ENCODE data around the gene ST8SIA4.

ST8SIA4 gene

DNA sequence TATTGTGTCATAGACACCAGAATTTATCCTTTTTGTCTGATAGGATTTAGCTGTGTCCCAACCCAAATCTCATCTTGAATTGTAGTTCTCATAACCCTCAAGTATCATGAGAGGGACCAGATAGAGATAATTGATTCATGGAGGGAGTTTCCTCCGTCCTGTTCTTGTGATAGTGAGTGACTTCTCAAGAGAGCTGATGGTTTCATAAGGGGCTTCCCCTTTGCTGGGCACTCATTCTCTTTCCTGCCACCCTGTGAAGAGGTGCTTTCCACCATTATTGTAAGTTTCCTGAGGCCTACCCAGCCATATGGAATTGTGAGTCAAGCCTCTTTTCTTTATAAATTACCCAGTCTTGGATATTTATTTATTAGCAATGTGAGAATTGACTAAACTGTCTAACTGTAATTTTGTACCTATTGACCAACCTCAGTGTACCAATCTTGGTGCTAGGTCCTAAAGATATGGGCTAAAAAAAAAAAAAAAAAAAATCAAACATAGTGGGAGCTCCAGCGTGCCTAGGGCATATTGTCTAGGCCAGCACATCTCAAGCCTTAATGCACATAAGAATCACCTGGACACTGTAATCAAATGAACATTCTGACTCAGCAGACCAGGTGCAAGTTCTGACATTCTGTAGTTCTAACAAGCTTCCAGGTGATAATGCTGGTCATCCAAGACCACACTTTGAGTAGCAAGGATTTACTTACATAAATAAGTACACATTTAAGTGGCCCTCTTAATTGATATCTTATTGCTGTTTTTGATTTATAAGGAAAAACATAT lies 30.5 kb downstream of the ST8SIA4 start:
- in situ Hi-C loops (cut with MboI; ENCODE audit: low sequenced_read_pairs), result no loop called here

DNA sequence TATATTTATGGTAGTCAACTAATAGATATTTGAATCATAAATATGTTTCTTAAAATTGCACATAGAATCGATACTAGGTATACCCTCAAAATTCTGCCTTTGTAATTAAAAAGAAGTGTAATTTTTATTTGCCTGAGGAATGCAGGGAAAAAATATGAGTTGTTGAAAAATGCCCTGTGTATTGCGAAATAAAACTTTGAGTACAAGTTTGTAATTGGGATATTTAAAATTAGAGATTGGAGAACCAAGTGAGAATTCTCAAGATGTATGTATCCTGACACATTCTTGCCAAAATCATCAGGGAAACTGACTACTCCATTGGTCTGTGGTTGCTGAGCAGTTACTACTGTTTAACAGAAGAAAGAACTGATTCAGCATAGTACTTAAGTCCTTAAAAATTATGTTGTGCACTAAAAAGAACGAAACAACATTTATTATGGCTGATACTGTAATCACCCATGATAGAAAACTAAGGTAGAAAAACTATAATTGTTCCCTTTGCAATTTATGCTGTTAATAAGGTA lies 36.0 kb downstream of the ST8SIA4 start:
- in situ Hi-C loops (cut with MboI; ENCODE audit: low sequenced_read_pairs), result no loop called here

DNA sequence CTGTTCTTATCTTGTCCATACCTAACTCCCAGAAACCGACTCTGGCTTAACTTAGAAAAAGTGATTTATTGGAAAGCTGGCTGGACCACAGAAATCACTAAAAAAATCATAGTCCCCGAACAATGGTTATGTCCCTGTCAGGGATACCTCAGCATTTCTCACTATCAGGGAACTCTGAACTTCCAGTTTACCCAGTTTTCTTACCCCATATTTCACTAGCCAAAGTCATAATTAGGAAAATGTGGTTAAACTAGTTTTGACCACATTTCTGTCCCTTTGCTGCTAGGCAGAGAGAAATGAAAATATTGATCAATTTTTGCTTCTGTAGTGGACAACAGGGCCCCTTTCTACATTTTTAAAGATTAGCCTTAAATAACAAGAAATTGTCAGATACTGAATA lies 38.2 kb downstream of the ST8SIA4 start:
- in situ Hi-C loops (cut with MboI; ENCODE audit: low sequenced_read_pairs), result no loop called here

DNA sequence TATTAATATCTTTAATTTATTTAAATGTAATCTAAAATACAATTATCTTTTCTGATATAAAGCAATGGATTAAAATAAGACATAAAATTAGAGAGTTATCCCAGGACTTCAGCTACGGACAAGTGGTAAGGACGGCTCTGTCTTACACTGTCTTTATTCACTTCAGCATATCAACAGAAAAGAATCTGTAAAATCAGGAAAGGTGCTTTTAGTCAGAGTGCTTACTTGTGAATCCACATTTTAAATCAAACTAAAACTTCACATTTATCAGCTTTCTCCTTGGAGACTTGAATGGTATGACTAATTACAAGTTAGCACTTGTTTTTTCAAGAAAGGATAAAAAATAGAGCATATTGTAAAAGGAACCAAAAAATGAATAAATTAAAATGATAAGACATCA lies 39.3 kb downstream of the ST8SIA4 start:
- in situ Hi-C loops (cut with MboI; ENCODE audit: low sequenced_read_pairs), result no loop called here

DNA sequence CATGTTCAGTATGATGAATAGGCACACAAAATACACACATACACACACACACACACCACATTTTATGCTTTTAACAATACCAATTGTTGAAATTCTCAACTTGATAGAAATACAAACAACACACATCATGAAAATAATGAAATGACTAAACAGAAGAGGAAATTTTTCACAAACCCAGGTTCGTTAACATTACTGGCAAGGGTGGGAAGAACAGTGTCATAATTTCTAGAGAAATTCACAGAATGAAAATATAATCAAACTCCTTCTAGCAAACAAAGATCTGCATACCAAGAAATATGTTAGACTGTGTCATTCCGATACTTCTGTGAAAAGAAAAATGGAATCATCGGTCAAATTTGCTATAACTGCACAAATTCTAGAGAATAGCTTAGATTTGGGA lies 41.9 kb downstream of the ST8SIA4 start:
- in situ Hi-C loops (cut with MboI; ENCODE audit: low sequenced_read_pairs), result no loop called here

DNA sequence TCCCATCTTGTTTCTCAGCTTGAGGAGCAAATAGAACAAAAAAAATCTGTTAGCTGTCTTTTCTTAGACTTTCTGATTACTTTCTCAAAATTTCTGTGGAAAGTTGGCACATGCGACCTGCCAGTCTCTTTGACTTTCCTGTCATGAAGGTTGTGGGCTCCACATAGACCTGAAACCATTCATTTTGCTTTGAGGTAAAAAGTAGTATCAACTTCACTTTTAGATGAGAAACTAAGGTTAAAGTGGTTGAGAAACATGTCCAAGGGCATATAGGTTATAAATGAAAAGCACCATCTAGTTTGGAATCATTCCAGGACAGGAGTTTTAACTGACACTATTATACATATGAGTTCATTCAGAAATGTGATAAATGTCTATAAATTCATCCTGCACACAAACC lies 42.7 kb downstream of the ST8SIA4 start:
- in situ Hi-C loops (cut with MboI; ENCODE audit: low sequenced_read_pairs), result no loop called here

DNA sequence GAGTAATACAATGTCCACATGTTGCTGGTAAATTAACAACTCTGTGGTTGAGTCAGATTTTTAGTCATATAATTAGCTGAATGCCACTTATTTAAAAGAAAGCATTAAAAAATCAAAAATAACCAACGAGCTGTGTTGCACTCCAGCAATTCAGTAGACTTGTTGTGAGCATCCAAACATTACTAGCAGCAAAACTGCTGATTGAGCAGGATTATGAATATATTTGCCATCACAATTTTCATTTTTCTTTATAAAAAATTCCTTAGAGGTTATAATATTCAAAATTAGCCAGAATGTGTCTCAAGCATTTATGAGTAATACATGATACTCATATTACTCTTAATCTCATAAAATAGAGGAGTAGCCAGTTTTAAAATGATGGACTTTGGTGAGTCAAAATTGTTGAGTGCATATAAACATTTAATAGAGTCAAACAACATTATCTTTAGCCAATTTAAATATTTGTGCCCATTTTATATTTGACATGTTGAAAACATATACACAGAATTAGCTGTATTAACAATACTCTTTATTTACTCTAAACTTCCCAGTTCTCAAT lies 44.0 kb downstream of the ST8SIA4 start:
- in situ Hi-C loops (cut with MboI; ENCODE audit: low sequenced_read_pairs), result no loop called here

DNA sequence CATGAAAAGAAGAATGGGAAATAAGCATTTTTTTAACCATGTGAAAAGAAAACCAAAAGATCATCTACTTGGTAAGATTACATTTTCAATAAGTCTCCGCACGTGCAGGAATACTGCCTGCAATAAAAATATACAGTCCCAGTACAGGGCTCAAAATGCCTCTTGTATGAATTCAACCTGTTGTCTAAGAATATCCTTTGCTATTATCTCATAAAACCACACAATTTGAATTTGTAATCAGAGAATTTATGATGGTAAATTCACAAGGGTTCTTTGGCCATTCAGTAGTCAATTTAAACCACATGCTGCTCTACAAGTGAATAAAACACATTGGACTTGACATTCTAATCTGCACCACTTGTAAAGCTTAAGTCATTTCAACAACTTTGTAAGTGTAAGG lies 46.6 kb downstream of the ST8SIA4 start:
- in situ Hi-C loops (cut with MboI; ENCODE audit: low sequenced_read_pairs), result no loop called here

DNA sequence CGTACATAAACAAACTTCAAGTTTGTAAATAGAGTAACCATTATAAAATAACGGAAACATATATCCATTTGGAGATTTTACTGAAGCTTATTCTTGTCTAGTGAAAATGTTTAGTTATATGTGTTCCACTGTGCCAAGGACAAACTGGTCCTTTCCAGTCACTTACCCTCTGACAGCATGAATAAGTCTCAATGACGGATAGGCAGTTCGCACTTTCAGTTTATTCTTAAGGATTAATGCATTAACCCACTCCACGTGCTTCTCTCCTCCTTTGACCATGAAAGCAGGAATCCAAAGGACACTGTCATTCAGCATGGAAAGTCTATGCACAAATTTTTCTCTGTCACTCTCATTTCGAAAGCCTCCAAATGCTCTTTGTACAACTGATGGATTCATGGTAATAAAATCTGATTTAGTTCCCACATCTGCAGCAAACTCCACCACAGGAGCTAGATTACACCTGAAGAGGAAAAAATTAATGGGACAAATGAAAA lies 47.1 kb downstream of the ST8SIA4 start:
- in situ Hi-C loops (cut with MboI; ENCODE audit: low sequenced_read_pairs), result no loop called here

DNA sequence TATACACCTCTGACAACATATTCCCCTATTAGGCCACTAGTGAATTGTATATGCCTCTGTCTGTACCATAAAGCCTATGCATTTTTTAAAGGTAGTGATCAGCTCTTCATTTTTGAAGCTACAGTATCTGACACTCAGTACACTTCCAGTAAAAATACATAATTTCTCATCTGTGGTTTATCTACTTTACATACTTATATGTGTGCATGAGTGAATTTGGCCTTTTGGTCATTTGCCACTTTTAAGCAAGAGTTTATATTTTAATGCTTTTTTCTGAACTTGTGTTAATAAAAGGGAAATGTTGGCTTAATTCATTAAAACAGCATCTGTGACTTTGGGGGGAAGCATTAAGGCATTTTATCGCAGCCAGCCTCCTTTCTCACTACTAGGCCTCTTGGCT lies 47.8 kb downstream of the ST8SIA4 start:
- in situ Hi-C loops (cut with MboI; ENCODE audit: low sequenced_read_pairs), result no loop called here

DNA sequence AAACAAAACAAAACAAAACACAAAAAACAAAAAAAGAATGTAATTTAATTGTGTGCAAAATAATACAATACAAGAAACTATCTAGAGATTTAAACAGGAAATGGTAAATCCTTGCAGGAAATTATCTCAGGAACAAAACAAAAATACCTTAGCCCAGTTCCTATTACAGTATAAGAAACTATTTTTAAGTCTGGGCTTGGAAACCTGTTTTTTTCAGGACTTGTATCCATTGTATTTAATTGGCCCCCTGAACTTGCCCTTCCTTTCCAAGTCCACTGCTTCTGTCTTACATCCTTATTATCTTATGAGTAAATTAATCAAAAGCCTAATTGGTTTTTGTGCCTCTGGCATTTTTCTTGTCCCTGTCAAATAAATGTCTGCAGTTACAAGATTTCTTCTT lies 48.5 kb downstream of the ST8SIA4 start:
- in situ Hi-C loops (cut with MboI; ENCODE audit: low sequenced_read_pairs), result no loop called here

DNA sequence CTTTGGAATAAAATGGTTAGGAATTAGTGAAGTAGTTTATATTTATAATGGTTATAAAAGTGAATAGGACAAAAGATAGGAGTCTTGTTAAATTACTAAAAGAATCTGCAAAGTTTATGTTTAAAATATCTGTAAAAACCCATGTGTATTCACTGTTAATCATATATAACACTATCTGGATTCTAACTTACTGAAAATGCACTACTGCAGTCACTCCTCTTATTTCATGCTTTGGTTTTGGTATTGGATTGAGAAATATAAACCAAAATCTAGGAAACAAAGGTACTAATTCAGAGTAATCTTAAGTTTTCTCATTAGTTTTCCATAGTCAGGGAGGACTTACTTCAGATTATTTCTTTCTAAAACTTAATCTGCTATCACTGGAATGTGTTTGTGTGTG lies 49.5 kb downstream of the ST8SIA4 start:
- in situ Hi-C loops (cut with MboI; ENCODE audit: low sequenced_read_pairs), result no loop called here

DNA sequence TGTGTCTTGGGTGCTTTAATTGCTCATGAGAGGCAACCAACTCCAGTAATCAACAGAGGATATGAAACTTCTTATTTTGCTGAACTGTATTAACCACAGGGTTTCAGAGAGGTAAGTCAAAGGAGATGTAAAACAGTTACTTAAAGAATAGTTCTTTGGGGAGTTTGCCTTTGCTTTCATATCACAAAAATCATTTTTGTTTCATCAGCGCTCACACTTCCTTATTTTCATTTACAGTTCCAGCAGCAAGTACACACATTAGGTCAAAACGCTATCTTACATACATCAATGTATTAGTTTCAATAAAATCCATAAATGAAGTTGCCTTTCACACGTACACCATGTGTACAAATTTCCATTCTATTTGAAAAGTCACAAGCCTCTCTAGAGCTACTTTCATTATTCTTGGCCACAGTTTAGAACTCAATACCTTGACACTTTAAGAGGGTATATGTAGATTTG lies 50.1 kb downstream of the ST8SIA4 start:
- in situ Hi-C loops (cut with MboI; ENCODE audit: low sequenced_read_pairs), result no loop called here

DNA sequence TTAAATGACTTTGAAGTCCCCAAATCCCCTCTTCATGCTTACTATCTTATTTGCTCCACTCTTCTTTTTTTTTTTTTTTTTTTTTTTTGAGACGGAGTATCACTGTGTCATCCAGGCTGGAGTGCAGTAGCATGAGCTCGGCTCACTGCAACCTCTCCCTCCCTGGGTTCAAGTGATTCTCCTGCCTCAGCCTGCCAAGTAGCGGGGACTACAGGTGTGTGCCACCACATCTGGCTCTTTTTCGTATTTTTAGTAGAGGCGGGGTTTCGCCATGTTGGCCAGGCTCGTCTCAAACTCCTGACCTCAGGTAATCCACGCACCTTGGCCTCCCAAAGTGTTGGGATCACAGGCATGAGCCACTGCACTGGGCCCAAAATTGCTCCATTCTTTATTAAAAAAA lies 51.0 kb downstream of the ST8SIA4 start:
- in situ Hi-C loops (cut with MboI; ENCODE audit: low sequenced_read_pairs), result no loop called here

DNA sequence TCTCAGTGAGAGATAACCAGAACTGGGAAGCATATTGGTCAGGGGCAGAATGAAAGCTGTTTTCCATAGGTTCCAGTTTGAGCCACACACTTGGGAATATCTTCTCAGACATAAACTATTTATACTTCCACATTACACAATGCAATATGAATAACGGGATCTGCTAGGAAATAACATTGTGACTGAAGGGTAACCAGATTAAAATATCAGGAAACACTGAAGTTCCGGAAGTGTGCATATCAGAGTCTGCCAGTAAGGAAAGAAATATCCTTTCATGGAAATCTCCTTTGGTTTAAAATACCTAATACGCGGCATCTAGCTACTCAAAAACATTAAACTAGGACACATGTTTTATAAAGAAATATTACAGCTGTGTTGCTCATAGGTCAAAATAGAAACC lies 56.3 kb downstream of the ST8SIA4 start:
- in situ Hi-C loops (cut with MboI; ENCODE audit: low sequenced_read_pairs), result no loop called here

DNA sequence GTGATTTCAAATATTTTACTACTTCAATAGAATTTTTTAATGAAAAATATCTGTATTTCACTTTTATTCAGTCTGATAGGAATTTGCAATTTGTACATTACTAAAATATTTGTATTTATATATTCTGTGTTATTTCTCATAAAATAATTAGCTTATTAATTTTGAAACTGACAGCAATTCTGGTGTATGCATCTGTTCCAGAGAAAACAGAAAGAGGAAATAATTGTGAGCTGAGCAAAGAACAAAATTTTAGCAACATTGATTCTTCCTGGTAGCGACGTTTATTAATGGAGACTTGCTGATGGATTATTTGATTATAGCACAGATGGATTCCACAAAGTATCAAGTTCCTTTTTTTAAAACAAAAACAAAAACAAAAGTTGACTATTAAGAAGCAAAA lies 61.0 kb downstream of the ST8SIA4 start:
- in situ Hi-C loops (cut with MboI; ENCODE audit: low sequenced_read_pairs), result no loop called here

DNA sequence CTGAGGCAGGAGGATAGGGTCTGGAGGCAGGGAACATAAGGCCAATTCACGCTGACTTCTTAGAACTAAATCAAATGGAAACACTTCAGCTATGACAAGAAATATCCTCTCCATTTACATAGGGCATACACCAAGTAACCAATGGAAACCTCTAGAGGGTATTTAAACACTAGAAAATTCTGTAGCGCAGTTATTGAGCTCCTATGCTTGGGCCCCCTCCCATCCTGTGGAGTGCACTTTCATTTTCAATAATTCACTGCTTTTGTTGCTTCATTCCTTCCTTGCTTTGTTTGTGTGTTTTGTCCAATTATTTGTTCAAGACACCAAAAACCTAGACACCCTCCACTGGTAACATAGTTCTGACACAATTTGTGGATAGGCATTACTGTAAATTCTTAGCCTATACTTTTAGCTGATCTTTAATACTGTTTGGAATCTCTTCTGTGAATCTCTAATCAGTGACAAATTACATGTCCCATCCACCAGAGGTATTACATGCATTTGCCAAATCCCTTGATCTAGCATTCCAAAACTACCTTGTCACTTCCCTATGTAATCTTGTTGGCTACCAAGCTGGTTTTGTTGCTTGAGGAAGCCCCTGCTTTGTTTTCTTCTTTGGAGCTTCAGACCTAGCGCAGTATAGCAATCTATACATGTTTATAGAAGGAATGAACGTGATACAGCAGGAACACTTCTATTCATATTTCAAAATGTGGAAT lies 61.6 kb downstream of the ST8SIA4 start:
- in situ Hi-C loops (cut with MboI; ENCODE audit: low sequenced_read_pairs), result no loop called here

DNA sequence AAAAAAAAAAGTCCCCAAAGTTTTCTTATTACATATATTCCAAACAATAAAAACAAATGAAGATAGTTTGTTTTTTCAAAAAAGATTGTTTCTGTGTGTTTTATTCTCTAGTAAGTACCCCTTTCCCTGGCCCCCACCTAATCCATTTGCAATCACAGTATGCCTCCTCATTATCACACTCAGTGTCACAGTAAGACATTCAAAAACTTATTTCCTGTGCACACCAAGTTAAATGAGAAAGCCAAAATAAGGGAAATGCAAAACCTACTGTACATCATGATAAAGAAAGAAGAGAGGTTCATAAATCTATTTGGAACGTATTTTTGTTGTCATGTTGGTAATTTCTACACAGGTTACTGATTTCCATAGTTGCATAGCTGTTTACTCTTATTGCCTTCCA lies 62.3 kb downstream of the ST8SIA4 start:
- in situ Hi-C loops (cut with MboI; ENCODE audit: low sequenced_read_pairs), result no loop called here

DNA sequence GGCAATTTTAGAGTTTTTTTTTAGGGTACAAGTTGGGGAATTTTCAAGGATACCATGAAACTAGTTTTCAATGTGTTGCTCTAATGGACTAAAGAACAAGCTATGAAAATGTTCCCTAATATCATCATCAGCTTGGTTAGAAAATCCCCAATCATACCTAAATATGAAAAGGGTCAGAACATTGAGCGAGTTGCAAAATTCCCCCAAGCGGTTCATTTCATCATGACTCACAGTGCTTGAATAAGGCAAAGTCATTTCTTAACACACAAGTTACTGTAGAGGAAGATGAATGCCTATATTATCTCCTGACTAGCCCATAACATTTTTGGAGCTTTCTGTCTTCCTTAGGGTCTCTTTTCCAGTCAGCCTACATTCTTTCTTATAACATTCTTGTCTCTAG lies 62.7 kb downstream of the ST8SIA4 start:
- in situ Hi-C loops (cut with MboI; ENCODE audit: low sequenced_read_pairs), result no loop called here

DNA sequence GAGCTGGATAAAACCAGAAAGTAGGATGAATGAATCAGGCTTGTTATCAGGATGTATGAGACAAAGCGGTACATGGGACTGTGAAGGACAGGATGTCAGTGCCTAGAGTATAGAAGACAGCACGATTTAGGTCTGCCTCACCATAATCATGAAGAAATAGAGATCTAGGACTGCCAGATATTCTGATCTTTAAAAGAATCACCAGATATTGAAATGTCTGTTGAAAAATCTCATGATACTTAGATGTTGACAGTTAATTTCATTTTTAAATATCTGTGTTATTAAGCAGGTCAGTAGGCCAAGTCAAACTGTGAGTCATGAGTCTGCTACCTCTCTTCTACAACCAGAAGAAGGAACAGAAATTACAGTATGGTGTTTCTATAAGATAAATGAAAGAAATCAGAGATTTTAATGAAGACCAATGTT lies 65.0 kb downstream of the ST8SIA4 start:
- in situ Hi-C loops (cut with MboI; ENCODE audit: low sequenced_read_pairs), result no loop called here

DNA sequence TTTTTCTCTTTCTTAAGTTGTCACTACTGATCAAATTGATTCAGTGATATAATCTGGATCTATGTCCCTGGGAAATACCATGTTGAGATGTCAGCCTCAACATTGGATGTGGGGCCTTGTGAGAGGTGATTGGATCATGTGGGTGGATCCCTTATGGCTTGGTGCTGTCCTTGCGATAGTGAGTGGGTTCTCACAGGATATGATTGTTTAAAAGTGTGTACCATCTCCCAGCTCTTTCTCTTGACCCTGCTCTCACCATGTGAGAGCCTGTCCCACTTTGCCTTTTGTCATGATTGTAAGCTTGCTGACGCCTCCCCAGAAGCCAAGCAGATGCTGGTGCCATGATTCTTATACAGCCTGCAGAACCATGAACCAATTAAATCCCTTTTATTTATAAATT lies 68.6 kb downstream of the ST8SIA4 start:
- in situ Hi-C loops (cut with MboI; ENCODE audit: low sequenced_read_pairs), result no loop called here
